ENCODE results near the gene DNAJB6. TPM values are rescaled to one million over a fixed set of nuclear protein-coding genes. Genes with fewer than 3 reads are reported as not detected.

Gene DNAJB6
- total RNA-seq, 2 donors from 2014 or later: 68.3 to 199 TPM

GRCh38 chr7:157423348-157423747 lies 86.5 kb downstream of the DNAJB6 start:
- H3K27me3 ChIP-seq (replicated peaks; ENCODE audit: insufficient read depth): no peaks in the 10 kb centered on the region
- H3K36me3 ChIP-seq: no peaks in the 10 kb centered on the region
- H3K4me1 ChIP-seq (replicated peaks): no peaks in the 10 kb centered on the region
- no peak overlapping the region for H3K27ac ChIP-seq
- DNase-seq (ENCODE audit: low spot score): no peak
- no peaks in the 10 kb centered on the region for H3K9me3 ChIP-seq
- no peak overlapping the region for H3K4me3 ChIP-seq
- intact Hi-C loops (cut with DNase I): no loop called here
- WGBS: 66% methylated on average over 12 of the region's 12 CpGs
- TF ChIP-seq POLR2A (IDR thresholded peaks at IDR 0.05): no peak
- no peak for TF ChIP-seq POLR2AphosphoS5 (IDR thresholded peaks at IDR 0.05)
- TF ChIP-seq CTCF (IDR thresholded peaks at IDR 0.05): no peak

- Histone ChIP-seq H3K27me3 (replicated peaks; ENCODE audit: insufficient read depth) (no peaks in the 10 kb centered on the region), H3K9me3 (no peaks in the 10 kb centered on the region), H3K4me3 (no peak overlapping the region), H3K4me1 (replicated peaks) (no peaks in the 10 kb centered on the region), H3K27ac (no peak overlapping the region), H3K36me3 (no peaks in the 10 kb centered on the region)
- WGBS: 84% methylated on average over 29 of the region's 31 CpGs
- DNase-seq (ENCODE audit: low spot score): no peak
- intact Hi-C loops (cut with DNase I): no loop called here
- TF ChIP-seq POLR2AphosphoS5 (IDR thresholded peaks at IDR 0.05) (no peak), CTCF (IDR thresholded peaks at IDR 0.05) (no peak), POLR2A (IDR thresholded peaks at IDR 0.05) (no peak)
Observed at GRCh38 chr7:157423886-157424565, 87.2 kb downstream of the DNAJB6 start.

GRCh38 chr7:157425137-157425731 lies 88.4 kb downstream of the DNAJB6 start:
- WGBS: 77% methylated on average over 18 of the region's 18 CpGs
- intact Hi-C loops (cut with DNase I): no loop called here
- DNase-seq (ENCODE audit: low spot score): no peak
- Histone ChIP-seq H3K4me3 (no peak overlapping the region), H3K4me1 (replicated peaks) (no peaks in the 10 kb centered on the region), H3K27ac (no peak overlapping the region), H3K27me3 (replicated peaks; ENCODE audit: insufficient read depth) (no peaks in the 10 kb centered on the region), H3K9me3 (no peaks in the 10 kb centered on the region), H3K36me3 (no peaks in the 10 kb centered on the region)
- TF ChIP-seq POLR2AphosphoS5 (IDR thresholded peaks at IDR 0.05) (no peak), CTCF (IDR thresholded peaks at IDR 0.05) (no peak), POLR2A (IDR thresholded peaks at IDR 0.05) (no peak)

DNA sequence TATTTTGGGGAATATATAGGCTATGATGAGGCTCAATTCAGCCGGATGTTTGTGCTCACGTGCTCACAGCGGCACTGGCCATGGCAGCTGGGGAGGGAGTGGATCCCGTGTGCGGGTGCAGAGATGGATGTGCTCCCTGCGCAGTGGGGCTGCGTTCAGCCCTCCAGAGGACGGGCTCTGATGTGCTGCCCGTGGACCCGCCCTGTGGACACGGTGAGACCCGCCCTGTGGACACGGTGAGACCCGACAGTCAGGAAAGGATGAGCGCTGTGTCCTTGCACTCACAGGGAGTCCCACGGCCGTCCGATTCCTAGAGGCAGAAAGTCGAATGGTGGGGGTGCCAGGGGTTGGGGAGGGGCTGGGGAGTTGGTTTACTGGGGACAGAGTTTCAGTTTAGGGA lies 89.0 kb downstream of the DNAJB6 start:
- 88% methylated on average over 19 of the region's 19 CpGs for WGBS

More for the DNA sequence above, 89.0 kb downstream of the DNAJB6 start:
- no peaks in the 10 kb centered on the region for H3K36me3 ChIP-seq
- intact Hi-C loops (cut with DNase I): no loop called here
- no peaks in the 10 kb centered on the region for H3K4me1 ChIP-seq (replicated peaks)
- H3K4me3 ChIP-seq: no peak overlapping the region
- DNase-seq (ENCODE audit: low spot score): no peak
- no peak overlapping the region for H3K27ac ChIP-seq
- H3K9me3 ChIP-seq: no peaks in the 10 kb centered on the region
- no peaks in the 10 kb centered on the region for H3K27me3 ChIP-seq (replicated peaks; ENCODE audit: insufficient read depth)
- TF ChIP-seq CTCF (IDR thresholded peaks at IDR 0.05): no peak
- TF ChIP-seq POLR2AphosphoS5 (IDR thresholded peaks at IDR 0.05): no peak
- TF ChIP-seq POLR2A (IDR thresholded peaks at IDR 0.05): no peak
